Stimulated activated CD4-positive, alpha-beta T cell treated with anti-CD3 and anti-CD28 coated beads, Interleukin-2, amount 100 ng/mL, for 24 hours (primary cell): ENCODE measurements around the gene ZBTB21.
"Not testable (repeated sequence)": the region's sequence is repeated elsewhere in the genome, so short reads cannot be mapped to it uniquely, and the experiment has no call there.

Experiments used
- DNase-seq, 2 donors: peaks; one replicate each; pipeline ENCODE4 v3.0.0-alpha.2; 2020

ZBTB21 gene

DNA sequence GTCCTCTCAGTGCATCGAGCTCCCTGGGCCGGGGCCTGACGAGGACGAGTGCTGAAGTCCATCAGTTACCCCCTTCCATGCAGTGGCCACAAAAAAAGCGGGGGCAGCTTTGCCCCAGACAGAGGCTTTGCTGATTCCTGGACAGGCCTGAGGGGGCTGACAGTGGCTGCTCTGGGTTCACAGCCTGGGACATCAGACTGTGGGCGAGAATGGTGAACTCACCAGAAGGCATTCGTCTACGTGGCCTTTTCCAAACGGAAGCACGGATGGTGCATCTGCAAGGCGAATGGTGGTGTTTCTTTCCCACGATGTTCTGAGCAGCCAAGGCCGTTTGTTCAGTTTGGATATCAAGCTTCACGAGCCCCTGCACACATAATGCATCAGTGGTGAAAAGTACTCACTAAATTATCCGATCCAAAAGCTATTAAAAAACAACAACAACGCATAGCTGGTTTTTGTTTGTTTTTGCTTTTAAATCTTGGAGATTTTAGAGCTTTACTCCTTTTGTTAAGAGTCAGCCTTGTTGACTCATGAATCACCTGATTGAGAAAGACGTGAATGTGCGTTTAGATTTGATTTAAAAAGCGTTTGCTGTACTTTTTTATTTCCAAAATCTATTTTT is 6.3 kb upstream of the ZBTB21 start:
- DNase-seq: no peak

- DNase-seq: no peak
Measured at GRCh38 chr21:42013931-42014330, 3.8 kb upstream of the ZBTB21 start.

DNA sequence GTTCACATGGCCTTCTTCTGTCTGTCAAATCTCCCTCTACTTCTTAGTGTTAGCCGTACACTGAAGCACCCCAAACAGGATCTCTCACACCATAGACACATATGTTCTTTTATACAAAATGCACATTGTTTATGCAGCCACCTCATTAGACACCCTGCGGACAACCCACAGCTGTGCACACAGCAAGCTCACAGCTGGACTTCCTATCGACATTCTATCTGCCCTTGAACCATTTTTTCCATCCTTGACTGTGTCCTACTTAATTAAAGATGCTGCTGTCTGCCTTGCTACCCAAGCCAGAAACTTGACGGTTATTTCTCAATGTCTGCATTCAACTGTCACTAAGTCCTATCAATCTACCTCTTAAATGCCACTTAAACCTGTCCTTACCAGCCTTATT is 3.2 kb upstream of the ZBTB21 start:
- no peak for DNase-seq

DNA sequence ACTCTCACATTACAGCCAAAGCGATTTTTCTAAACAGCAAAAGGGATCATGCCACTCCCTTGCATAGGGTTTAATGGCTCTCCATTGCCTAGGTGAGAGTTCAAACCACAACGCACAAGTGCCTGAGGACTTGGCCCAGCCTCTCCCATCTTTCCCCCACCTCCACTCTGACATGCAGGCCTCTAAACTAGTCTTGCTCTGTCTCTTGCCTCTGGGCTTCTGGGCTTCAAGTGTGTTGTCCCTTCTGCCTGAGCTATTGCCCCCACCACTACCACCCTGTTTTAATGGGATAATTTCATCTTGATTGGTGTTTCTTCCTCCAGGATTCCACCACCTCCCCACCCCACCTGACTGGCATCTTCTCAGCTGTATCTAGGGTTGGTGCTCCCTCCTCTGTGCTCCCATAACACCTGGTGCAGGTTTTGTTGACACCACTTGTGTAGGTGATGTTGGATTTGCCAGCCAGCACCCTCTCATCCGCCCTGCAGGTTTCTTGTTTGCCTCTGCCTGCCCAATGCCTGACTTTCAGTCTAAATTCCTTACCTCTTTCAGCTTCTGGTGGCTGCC is 2.7 kb upstream of the ZBTB21 start:
- DNase-seq: no peak

- no peak for DNase-seq
Measured at GRCh38 chr21:42012344-42012743, 2.2 kb upstream of the ZBTB21 start.

GRCh38 chr21:42010507-42011495 is 641 bp upstream of the ZBTB21 start:
- peak; percentile 38 to 42 for DNase-seq

DNA sequence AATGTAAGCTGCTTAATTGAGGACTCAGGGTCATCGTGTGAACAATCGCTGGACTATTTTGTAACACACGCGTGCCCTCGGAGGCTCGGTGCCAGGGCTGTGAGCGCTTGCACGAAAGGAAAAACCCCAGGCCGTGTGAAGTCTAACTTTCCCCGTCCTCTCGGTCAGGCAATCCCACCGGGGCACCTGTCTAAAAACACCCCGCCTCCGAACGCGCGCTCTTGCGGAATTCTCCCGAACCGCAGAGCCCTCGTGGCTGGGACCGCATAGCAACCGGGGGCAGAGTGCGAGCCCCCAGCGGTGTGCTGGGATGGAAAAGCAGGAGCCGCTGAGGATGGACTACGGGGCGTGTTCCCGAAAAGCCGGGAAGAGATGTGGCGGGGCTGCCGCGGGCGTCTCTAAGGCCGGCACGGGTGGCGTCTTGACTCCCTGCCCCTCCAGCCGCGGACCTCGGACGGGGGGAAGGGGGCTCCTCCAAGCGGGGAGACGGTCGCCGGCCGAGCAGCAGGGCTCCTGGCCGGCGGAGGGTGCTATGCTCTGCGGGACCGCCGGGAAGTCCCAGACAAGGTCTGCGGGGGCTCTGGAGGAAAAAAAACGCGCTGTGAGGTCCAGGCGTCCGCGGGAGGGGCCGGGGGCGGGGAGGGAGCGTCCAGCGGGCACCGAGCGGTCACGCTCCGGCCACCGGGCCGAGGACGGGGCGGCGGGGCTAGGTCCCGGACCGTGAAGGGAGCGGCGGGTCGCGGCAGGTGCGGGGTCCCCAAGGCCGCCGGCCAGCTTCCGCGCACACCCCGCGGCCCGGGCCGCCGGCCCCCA is 936 bp downstream of the ZBTB21 start:
- DNase-seq: peak; percentile 72 to 73

GRCh38 chr21:42007356-42007940 is 2.7 kb downstream of the ZBTB21 start:
- peak in 1 of 2 donors; percentile 7 for DNase-seq

GRCh38 chr21:42006765-42007164 is 3.4 kb downstream of the ZBTB21 start:
- no peak for DNase-seq

DNA sequence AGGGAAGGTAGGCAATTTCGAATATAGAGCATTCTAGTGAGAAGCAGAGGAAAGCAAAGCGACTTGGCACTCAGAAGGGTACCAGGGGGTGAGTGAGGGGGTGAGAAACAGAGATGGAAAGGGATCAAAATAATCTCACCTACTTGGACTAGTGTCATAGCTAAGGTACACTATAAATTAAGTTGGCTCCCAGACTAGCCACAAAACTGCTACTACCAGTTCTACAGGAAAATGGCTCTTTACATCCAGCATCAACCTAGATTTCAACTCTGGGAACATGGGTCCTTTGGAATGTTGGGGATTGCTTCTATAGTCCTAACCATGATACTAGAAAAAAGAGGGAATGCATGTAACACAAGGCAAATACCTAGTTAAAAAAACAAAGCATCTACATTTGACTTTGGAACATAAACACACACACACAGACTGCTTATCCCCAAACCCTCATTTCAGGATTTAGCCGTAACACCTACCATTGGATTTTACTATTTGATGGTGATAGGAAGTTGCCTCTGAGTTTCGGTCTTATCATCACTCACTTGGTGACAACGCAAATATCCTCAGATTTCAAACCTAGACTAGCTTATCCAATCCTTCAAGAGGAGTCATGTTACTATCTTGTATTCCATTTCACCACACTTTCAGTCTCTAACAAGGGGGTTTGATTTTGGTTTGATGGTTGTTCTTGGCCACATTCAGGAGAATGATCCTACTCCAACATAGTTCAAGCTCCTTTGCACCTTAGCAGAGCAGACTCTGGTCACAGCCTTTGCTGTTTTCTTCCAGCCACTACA is 5.6 kb downstream of the ZBTB21 start:
- no peak for DNase-seq

- peak; percentile 42 to 61 for DNase-seq
Measured at GRCh38 chr21:42003051-42003461, 7.1 kb downstream of the ZBTB21 start.

GRCh38 chr21:42002421-42002958 is 7.7 kb downstream of the ZBTB21 start:
- peak; percentile 77 to 82 for DNase-seq

DNA sequence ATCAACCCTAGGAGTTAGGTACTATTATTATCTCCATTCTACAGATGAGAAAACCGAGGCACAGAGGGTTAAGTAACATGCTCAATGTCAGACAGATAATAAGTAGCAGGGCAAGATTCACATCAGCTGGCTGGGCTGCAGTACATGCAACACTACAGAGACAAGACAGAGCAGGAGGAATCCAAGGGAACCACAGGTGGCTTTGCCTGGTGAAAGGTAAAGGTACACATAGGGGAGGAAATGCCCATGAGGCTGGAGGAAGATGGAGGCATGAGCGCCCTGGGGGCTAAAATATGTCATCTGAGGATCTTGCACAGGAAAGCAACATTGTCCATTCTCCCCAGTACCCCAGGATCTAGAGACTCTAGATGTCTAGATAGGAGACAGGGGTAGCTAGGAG is 8.4 kb downstream of the ZBTB21 start:
- no peak for DNase-seq

DNA sequence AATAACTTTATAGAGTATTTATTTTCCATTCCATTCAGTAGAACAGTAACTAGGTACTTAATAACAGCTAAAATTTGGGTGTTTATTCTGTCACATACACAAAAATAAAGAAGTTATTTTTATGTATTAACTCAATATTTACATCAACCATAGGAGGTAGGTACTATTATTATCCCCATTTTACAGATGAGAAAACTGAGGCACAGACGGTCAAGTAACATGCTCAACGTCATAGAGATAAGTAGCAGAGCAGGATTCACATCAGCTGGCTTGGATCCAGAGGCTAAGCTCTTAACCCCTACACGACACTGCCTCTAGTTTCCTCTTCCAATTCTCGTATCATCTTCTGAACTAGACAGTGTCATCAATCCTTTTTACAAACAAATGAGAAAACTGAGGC is 9.3 kb downstream of the ZBTB21 start:
- no peak for DNase-seq

DNA sequence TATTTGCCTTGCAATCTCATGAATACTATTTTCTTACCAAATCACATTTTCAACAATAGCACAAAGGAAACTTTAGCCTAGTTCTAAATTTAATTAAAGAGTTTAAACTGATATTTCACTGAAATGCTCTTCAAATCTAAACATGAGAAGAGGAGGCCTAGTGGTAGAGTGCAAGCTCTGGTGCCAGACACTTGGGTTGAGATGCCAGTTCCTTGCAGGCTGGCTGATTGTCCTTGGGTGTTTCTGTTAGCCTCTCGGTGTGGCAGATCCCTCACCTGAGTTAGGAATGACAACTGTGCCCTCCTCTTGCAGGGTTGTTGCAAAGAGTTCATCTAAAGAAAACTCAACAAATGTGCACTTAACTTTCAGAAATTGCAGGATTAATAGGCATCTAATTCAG is 12.5 kb downstream of the ZBTB21 start:
- DNase-seq: no peak

DNA sequence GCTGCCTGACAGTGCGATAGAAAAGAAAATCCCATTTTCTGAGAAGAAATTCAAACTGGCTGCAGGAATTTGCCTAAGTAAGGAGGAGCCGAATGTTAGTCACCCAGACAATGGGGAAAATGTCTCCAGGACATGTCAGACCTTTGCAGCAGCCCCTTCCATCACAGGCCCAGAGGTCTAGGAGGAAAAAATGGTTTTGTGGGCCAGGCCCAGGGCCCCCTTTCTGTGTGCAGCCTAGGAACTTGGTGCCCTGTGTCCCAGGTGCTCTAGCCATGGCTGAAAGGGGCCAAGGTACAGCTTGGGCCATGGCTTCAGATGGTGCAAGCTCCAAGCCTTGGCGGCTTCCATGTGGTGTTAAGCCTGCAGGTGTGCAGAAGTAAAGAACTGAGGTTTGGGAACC is 14.6 kb downstream of the ZBTB21 start:
- DNase-seq: no peak

GRCh38 chr21:41994613-41995012 is 15.5 kb downstream of the ZBTB21 start:
- not testable (repeated sequence) for DNase-seq

GRCh38 chr21:41993744-41994143 is 16.4 kb downstream of the ZBTB21 start:
- DNase-seq: no peak

GRCh38 chr21:41992576-41992975 is 17.6 kb downstream of the ZBTB21 start:
- DNase-seq: no peak

- no peak for DNase-seq
Measured at GRCh38 chr21:41991659-41992058, 18.5 kb downstream of the ZBTB21 start.

GRCh38 chr21:41989698-41990097 is 20.5 kb downstream of the ZBTB21 start:
- no peak for DNase-seq
